ENCODE data around the gene PMPCA. TPM values are rescaled to one million over a fixed set of nuclear protein-coding genes. Genes with fewer than 3 reads are reported as not detected.

The PMPCA gene
- total RNA-seq, 6 experiments from 2014 or later = 49.6 to 64.9 (median 52.8) TPM

GRCh38 chr9:136370037-136370436 lies 40.4 kb upstream of the PMPCA start:
- TF ChIP-seq CTCF (IDR thresholded peaks at IDR 0.05) (no peak), POLR2A (IDR thresholded peaks at IDR 0.05) (no peak)
- Histone ChIP-seq H3K9me3 (no peaks in the 10 kb centered on the region), H3K36me3 (no peaks in the 10 kb centered on the region), H3K27ac (no peak overlapping the region), H3K4me3 (no peak overlapping the region), H3K4me1 (peaks cover 0 to 14% (median 1%) of the 10 kb centered on the region in 4 donors), H3K27me3 (no peaks in the 10 kb centered on the region)
- DNase-seq = no peak
- WGBS (ENCODE audit: insufficient coverage, low coverage, low lambda C conversion rate, missing lambda C conversion rate) = no CpG with 5 or more reads among the region's 19 CpGs
- intact Hi-C loops (cut with DNase I) = no loop called here
- no peak for ATAC-seq

DNA sequence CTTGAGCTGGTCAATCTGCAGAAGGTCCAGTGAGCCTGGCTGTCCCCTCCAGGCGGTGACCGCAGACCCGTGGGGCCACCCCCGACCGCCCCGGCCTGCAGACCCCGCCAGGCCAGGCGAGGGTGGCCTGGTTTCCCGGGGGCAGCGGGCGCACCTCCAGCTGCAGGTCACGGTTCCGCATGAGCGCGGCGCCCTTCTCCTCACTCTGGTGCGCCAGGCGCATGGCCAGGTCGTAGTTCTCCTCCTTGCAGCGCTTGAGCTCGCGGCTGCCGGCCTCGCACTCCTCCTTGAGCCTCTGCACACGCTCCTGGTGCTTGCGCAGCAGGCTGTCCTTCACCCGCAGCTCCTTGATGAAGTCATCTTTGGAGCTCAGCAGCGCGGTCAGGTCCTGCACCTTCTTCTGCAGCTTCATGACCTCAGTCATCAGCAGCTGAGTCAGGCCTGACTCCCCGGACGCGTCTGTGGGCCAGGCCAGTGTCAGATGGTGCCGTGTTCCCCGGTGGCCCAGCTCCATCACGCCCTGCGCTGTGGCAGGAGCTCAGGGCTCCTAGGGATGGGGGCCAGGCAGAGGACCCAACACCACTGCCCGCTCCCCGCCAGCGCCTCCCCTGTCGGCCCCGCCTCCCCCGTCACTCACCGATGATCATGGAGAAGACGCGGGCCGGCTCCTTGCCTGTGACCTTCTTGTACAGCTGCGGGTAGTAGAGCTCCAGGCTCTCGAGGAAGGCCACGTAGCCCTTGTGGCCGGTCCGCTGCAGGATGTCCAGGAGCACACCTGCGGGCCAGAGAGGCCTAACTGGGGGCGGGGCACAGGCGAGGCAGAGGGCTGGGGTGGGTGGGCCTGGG lies 39.5 kb upstream of the PMPCA start:
- TF ChIP-seq CTCF (IDR thresholded peaks at IDR 0.05) (no peak), POLR2A (IDR thresholded peaks at IDR 0.05) (no peak)
- intact Hi-C loops (cut with DNase I) = no loop called here
- H3K9me3 ChIP-seq = no peaks in the 10 kb centered on the region
- no peaks in the 10 kb centered on the region for H3K36me3 ChIP-seq
- DNase-seq = no peak
- H3K27me3 ChIP-seq = no peaks in the 10 kb centered on the region
- no peak for ATAC-seq
- 95% methylated on average over 15 of the region's 54 CpGs for WGBS (ENCODE audit: insufficient coverage, low coverage, low lambda C conversion rate, missing lambda C conversion rate)
- H3K4me1 ChIP-seq = peaks cover 0 to 14% (median 1%) of the 10 kb centered on the region in 4 donors
- H3K27ac ChIP-seq = no peak overlapping the region
- H3K4me3 ChIP-seq = no peak overlapping the region

- DNase-seq (no peak), ATAC-seq (no peak)
- Histone ChIP-seq H3K27ac (no peak overlapping the region), H3K27me3 (no peaks in the 10 kb centered on the region), H3K9me3 (no peaks in the 10 kb centered on the region), H3K36me3 (no peaks in the 10 kb centered on the region), H3K4me3 (no peak overlapping the region), H3K4me1 (peaks cover 0 to 14% (median 1%) of the 10 kb centered on the region in 4 donors)
- TF ChIP-seq CTCF (IDR thresholded peaks at IDR 0.05) = no peak
- TF ChIP-seq POLR2A (IDR thresholded peaks at IDR 0.05) = no peak
- WGBS (ENCODE audit: insufficient coverage, low coverage, low lambda C conversion rate, missing lambda C conversion rate) = no CpG with 5 or more reads among the region's 13 CpGs
- intact Hi-C loops (cut with DNase I) = no loop called here
Observed at GRCh38 chr9:136371533-136371880, 39.0 kb upstream of the PMPCA start.

DNA sequence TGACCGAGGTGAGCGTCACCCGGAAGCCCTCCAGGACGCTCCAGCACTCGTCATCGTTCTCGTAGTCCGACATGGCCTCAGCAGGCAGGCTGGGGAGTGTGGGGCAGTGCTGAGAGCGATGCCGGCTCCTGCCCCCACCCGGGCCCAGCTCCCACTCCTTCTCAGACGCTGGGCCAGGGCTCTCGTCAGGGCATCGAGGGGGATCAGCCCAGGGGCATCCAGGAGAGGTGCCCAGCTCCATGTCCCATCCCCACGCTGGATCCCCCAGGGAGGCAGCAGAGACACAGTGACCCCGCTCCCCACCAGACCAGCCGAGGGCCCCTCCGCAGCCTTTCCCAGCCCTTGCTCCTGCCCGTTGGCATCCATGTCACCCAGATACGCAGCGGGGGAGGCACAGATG lies 38.5 kb upstream of the PMPCA start:
- H3K4me3 ChIP-seq = no peak overlapping the region
- 75% methylated on average over 2 of the region's 21 CpGs for WGBS (ENCODE audit: insufficient coverage, low coverage, low lambda C conversion rate, missing lambda C conversion rate)
- no peaks in the 10 kb centered on the region for H3K9me3 ChIP-seq
- peaks cover 0 to 14% (median 1%) of the 10 kb centered on the region in 4 donors for H3K4me1 ChIP-seq
- no peaks in the 10 kb centered on the region for H3K36me3 ChIP-seq
- TF ChIP-seq CTCF (IDR thresholded peaks at IDR 0.05) (no peak), POLR2A (IDR thresholded peaks at IDR 0.05) (no peak)
- no peak for DNase-seq
- intact Hi-C loops (cut with DNase I) = no loop called here
- no peak overlapping the region for H3K27ac ChIP-seq
- no peaks in the 10 kb centered on the region for H3K27me3 ChIP-seq
- ATAC-seq = no peak
